Activated T-helper 17 cell treated with anti-CD3 and anti-CD28 coated beads, Interleukin-2, amount 50 U/mL, for 72 hours (primary cell): Measurements from ENCODE around the gene TBC1D3B. TPM values are rescaled to one million over a fixed set of nuclear protein-coding genes. Genes with fewer than 3 reads are reported as not detected.
"Not testable (repeated sequence)": the region's sequence is repeated elsewhere in the genome, so short reads cannot be mapped to it uniquely, and the experiment has no call there.

Experiments
- ATAC-seq: fragments of 150-1000 bp; cut with Tn5 transposase; replicated peaks from 2 replicates; pipeline ENCODE4 v1.10.0; 2021; ENCODE audit warnings: mild to moderate bottlenecking, moderate library complexity
- H3K27ac Mint-ChIP-seq: one replicate; pipeline ENCODE4 v1.8.0; 2022; ENCODE audit warnings: mixed read lengths
- H3K27me3 Mint-ChIP-seq: one replicate; pipeline ENCODE4 v1.8.0; 2022; ENCODE audit warnings: mixed read lengths
- H3K36me3 Mint-ChIP-seq: one replicate; pipeline ENCODE4 v1.8.0; 2022; ENCODE audit warnings: low read depth, mild to moderate bottlenecking, mixed read lengths
- H3K4me1 Mint-ChIP-seq: one replicate; pipeline ENCODE4 v1.8.0; 2022; ENCODE audit warnings: mixed read lengths
- H3K4me3 Mint-ChIP-seq: one replicate; pipeline ENCODE4 v1.8.0; 2022; ENCODE audit warnings: mild to moderate bottlenecking, mixed read lengths
- H3K9me3 Mint-ChIP-seq: one replicate; pipeline ENCODE4 v1.8.0; 2022; ENCODE audit warnings: mixed read lengths
- total RNA-seq, 2 donors: library from RNA; stranded (reverse); gene quantifications; one replicate each; pipeline ENCODE4 v1.2.3, GENCODE V29; 2022

Gene TBC1D3B
- total RNA-seq, 2 donors from 2014 or later: 6.1 to 24.0 TPM

GRCh38 chr17:36133602-36134236, 42.7 kb downstream of the TBC1D3B start:
- Mint-ChIP-seq H3K36me3 (no peaks in the 10 kb centered on the region), H3K9me3 (no peaks in the 10 kb centered on the region), H3K4me3 (no peak overlapping the region), H3K4me1 (no peaks in the 10 kb centered on the region), H3K27ac (no peak overlapping the region), H3K27me3 (peaks cover 45% of the 10 kb centered on the region)
- ATAC-seq: no peak

GRCh38 chr17:36132421-36132831, 44.0 kb downstream of the TBC1D3B start:
- H3K4me1 Mint-ChIP-seq: no peaks in the 10 kb centered on the region
- H3K27ac Mint-ChIP-seq: no peak overlapping the region
- ATAC-seq: no peak
- H3K9me3 Mint-ChIP-seq: no peaks in the 10 kb centered on the region
- H3K27me3 Mint-ChIP-seq: peaks cover 49% of the 10 kb centered on the region
- H3K4me3 Mint-ChIP-seq: no peak overlapping the region
- no peaks in the 10 kb centered on the region for H3K36me3 Mint-ChIP-seq

GRCh38 chr17:36131931-36132330, 44.5 kb downstream of the TBC1D3B start:
- Mint-ChIP-seq H3K27ac (no peak overlapping the region), H3K27me3 (peaks cover 46% of the 10 kb centered on the region), H3K4me1 (no peaks in the 10 kb centered on the region), H3K4me3 (no peak overlapping the region), H3K9me3 (no peaks in the 10 kb centered on the region), H3K36me3 (no peaks in the 10 kb centered on the region)
- ATAC-seq: no peak

GRCh38 chr17:36131421-36131820, 45.0 kb downstream of the TBC1D3B start:
- Mint-ChIP-seq H3K4me3 (no peak overlapping the region), H3K27me3 (peaks cover 44% of the 10 kb centered on the region), H3K9me3 (no peaks in the 10 kb centered on the region), H3K27ac (no peak overlapping the region), H3K4me1 (no peaks in the 10 kb centered on the region), H3K36me3 (no peaks in the 10 kb centered on the region)
- no peak for ATAC-seq

- no peak overlapping the region for H3K4me3 Mint-ChIP-seq
- H3K27ac Mint-ChIP-seq: no peak overlapping the region
- no peaks in the 10 kb centered on the region for H3K36me3 Mint-ChIP-seq
- H3K9me3 Mint-ChIP-seq: no peaks in the 10 kb centered on the region
- H3K4me1 Mint-ChIP-seq: no peaks in the 10 kb centered on the region
- ATAC-seq: no peak
- peaks cover 35% of the 10 kb centered on the region for H3K27me3 Mint-ChIP-seq
Measured at GRCh38 chr17:36130346-36130745, 46.1 kb downstream of the TBC1D3B start.

- H3K27me3 Mint-ChIP-seq: peaks cover 35% of the 10 kb centered on the region
- H3K4me1 Mint-ChIP-seq: no peaks in the 10 kb centered on the region
- no peak for ATAC-seq
- no peaks in the 10 kb centered on the region for H3K36me3 Mint-ChIP-seq
- H3K27ac Mint-ChIP-seq: no peak overlapping the region
- no peaks in the 10 kb centered on the region for H3K9me3 Mint-ChIP-seq
- H3K4me3 Mint-ChIP-seq: no peak overlapping the region
Measured at GRCh38 chr17:36129616-36130015, 46.8 kb downstream of the TBC1D3B start.

- Mint-ChIP-seq H3K27ac (no peak overlapping the region), H3K27me3 (peaks cover 30% of the 10 kb centered on the region), H3K4me3 (no peak overlapping the region), H3K36me3 (no peaks in the 10 kb centered on the region), H3K9me3 (no peaks in the 10 kb centered on the region), H3K4me1 (no peaks in the 10 kb centered on the region)
- no peak for ATAC-seq
Measured at GRCh38 chr17:36128411-36128978, 47.9 kb downstream of the TBC1D3B start.

GRCh38 chr17:36127911-36128310, 48.5 kb downstream of the TBC1D3B start:
- no peak for ATAC-seq
- Mint-ChIP-seq H3K36me3 (no peaks in the 10 kb centered on the region), H3K27ac (no peak overlapping the region), H3K4me1 (no peaks in the 10 kb centered on the region), H3K4me3 (no peak overlapping the region), H3K27me3 (peaks cover 28% of the 10 kb centered on the region), H3K9me3 (no peaks in the 10 kb centered on the region)

- peaks cover 28% of the 10 kb centered on the region for H3K27me3 Mint-ChIP-seq
- H3K4me1 Mint-ChIP-seq: no peaks in the 10 kb centered on the region
- H3K36me3 Mint-ChIP-seq: no peaks in the 10 kb centered on the region
- H3K4me3 Mint-ChIP-seq: no peak overlapping the region
- H3K9me3 Mint-ChIP-seq: no peaks in the 10 kb centered on the region
- no peak for ATAC-seq
- no peak overlapping the region for H3K27ac Mint-ChIP-seq
Measured at GRCh38 chr17:36127199-36127893, 49.1 kb downstream of the TBC1D3B start.

- Mint-ChIP-seq H3K9me3 (no peaks in the 10 kb centered on the region), H3K27me3 (peaks cover 36% of the 10 kb centered on the region), H3K36me3 (no peaks in the 10 kb centered on the region), H3K4me3 (no peak overlapping the region), H3K27ac (no peak overlapping the region), H3K4me1 (no peaks in the 10 kb centered on the region)
- no peak for ATAC-seq
Measured at GRCh38 chr17:36124879-36125824, 51.3 kb downstream of the TBC1D3B start.

GRCh38 chr17:36123431-36123830, 53.0 kb downstream of the TBC1D3B start:
- no peak for ATAC-seq
- Mint-ChIP-seq H3K36me3 (no peaks in the 10 kb centered on the region), H3K4me1 (no peaks in the 10 kb centered on the region), H3K27ac (no peak overlapping the region), H3K4me3 (no peak overlapping the region), H3K27me3 (peaks cover 29% of the 10 kb centered on the region), H3K9me3 (no peaks in the 10 kb centered on the region)

GRCh38 chr17:36121099-36121498, 55.3 kb downstream of the TBC1D3B start:
- ATAC-seq, H3K4me3 Mint-ChIP-seq, H3K27ac Mint-ChIP-seq, H3K4me1 Mint-ChIP-seq, H3K36me3 Mint-ChIP-seq, H3K9me3 Mint-ChIP-seq: not testable (repeated sequence)
- H3K27me3 Mint-ChIP-seq: peaks cover 19% of the 10 kb centered on the region

GRCh38 chr17:36120221-36120620, 56.2 kb downstream of the TBC1D3B start:
- no peaks in the 10 kb centered on the region for H3K36me3 Mint-ChIP-seq
- H3K27me3 Mint-ChIP-seq: peaks cover 19% of the 10 kb centered on the region
- peaks cover 5% of the 10 kb centered on the region for H3K4me1 Mint-ChIP-seq
- no peaks in the 10 kb centered on the region for H3K9me3 Mint-ChIP-seq
- no peak for ATAC-seq
- no peak overlapping the region for H3K27ac Mint-ChIP-seq
- H3K4me3 Mint-ChIP-seq: no peak overlapping the region
